BLaER1 (cell line): ENCODE results near the gene MAGEB17.
"Not testable (repeated sequence)": the region's sequence is repeated elsewhere in the genome, so short reads cannot be mapped to it uniquely, and the experiment has no call there.

Experiments used
- H3K27ac ChIP-seq: shearing (Covaris generic); formaldehyde crosslinking; 2 replicates; pipeline ENCODE4 v1.8.1; 2022
- H3K27me3 ChIP-seq: shearing (Covaris generic); formaldehyde crosslinking; 2 replicates; pipeline ENCODE4 v1.8.1; 2022
- H3K36me3 ChIP-seq: shearing (Covaris generic); formaldehyde crosslinking; 2 replicates; pipeline ENCODE4 v1.8.1; 2022
- H3K4me1 ChIP-seq: shearing (Covaris generic); formaldehyde crosslinking; 2 replicates; pipeline ENCODE4 v1.8.1; 2022
- H3K4me2 ChIP-seq: shearing (Covaris generic); formaldehyde crosslinking; 2 replicates; pipeline ENCODE4 v1.8.1; 2022
- H3K4me3 ChIP-seq: shearing (Covaris generic); formaldehyde crosslinking; 2 replicates; pipeline ENCODE4 v1.8.1; 2022
- H3K9ac ChIP-seq: shearing (Covaris generic); formaldehyde crosslinking; 2 replicates; pipeline ENCODE4 v1.8.1; 2022
- H3K9me3 ChIP-seq: shearing (Covaris generic); formaldehyde crosslinking; 2 replicates; pipeline ENCODE4 v1.8.1; 2022
- H4K20me1 ChIP-seq: shearing (Covaris generic); formaldehyde crosslinking; 2 replicates; pipeline ENCODE4 v1.8.1; 2022
- Cebpa-rat ChIP-seq: shearing (Covaris generic); IDR thresholded peaks from 2 replicates; pipeline ENCODE4 v1.8.1; 2022

The MAGEB17 gene

DNA sequence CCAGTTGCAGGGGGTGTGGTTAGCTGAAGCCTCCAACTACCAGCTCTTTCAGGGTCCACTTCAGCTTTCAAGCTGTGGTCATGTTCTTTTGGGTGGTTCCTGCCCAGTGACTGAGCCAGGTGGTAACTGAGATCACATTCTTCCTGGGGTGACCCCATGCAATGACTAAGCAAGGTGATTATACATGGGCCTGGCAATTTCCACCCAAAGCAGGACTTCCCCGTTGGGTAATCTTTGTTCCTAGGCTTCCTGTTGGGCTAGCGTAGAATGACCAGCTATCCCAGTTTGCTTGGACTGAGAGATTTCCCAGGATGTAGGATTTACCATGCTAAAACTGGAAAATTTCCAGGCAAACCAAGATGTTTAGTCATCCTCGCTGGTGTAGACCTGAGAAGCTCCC lies 18.4 kb upstream of the MAGEB17 start:
- H3K4me2 ChIP-seq: no peak overlapping the region
- H3K27me3 ChIP-seq: peaks cover 86% of the 10 kb centered on the region
- H3K9ac ChIP-seq: no peak overlapping the region
- no peaks in the 10 kb centered on the region for H3K36me3 ChIP-seq
- H3K9me3 ChIP-seq: peaks cover 4% of the 10 kb centered on the region; the same call in 1 of the 2 replicates
- TF ChIP-seq Cebpa-rat: no peak
- H3K27ac ChIP-seq: no peak overlapping the region
- H3K4me3 ChIP-seq: no peak overlapping the region
- H4K20me1 ChIP-seq: no peaks in the 10 kb centered on the region
- H3K4me1 ChIP-seq: no peaks in the 10 kb centered on the region

GRCh38 chrX:16155581-16156096 lies 11.6 kb upstream of the MAGEB17 start:
- Histone ChIP-seq H3K4me2 (no peak overlapping the region), H4K20me1 (no peaks in the 10 kb centered on the region; the same call in 1 of the 2 replicates), H3K9me3 (no peaks in the 10 kb centered on the region), H3K4me3 (no peak overlapping the region), H3K9ac (no peak overlapping the region), H3K36me3 (no peaks in the 10 kb centered on the region), H3K27me3 (peaks cover 95% of the 10 kb centered on the region), H3K4me1 (no peaks in the 10 kb centered on the region), H3K27ac (no peak overlapping the region)
- no peak for TF ChIP-seq Cebpa-rat

- Histone ChIP-seq H3K4me1 (no peaks in the 10 kb centered on the region), H3K9ac (no peak overlapping the region), H3K4me3 (no peak overlapping the region), H3K9me3 (no peaks in the 10 kb centered on the region), H3K36me3 (no peaks in the 10 kb centered on the region), H3K27me3 (peaks cover 95% of the 10 kb centered on the region), H4K20me1 (no peaks in the 10 kb centered on the region; the same call in 1 of the 2 replicates), H3K27ac (no peak overlapping the region), H3K4me2 (no peak overlapping the region)
- no peak for TF ChIP-seq Cebpa-rat
Measured at GRCh38 chrX:16156692-16157331, 10.5 kb upstream of the MAGEB17 start.

- Histone ChIP-seq H3K9me3 (no peaks in the 10 kb centered on the region), H4K20me1 (no peaks in the 10 kb centered on the region; the same call in 1 of the 2 replicates), H3K4me3 (no peak overlapping the region), H3K9ac (no peak overlapping the region), H3K27me3 (peaks cover 93% of the 10 kb centered on the region), H3K4me2 (no peak overlapping the region), H3K4me1 (no peaks in the 10 kb centered on the region), H3K27ac (no peak overlapping the region), H3K36me3 (no peaks in the 10 kb centered on the region)
- TF ChIP-seq Cebpa-rat: no peak
Measured at GRCh38 chrX:16160729-16161128, 6.6 kb upstream of the MAGEB17 start.

GRCh38 chrX:16161173-16161572 lies 6.1 kb upstream of the MAGEB17 start:
- H3K27me3 ChIP-seq: peaks cover 93% of the 10 kb centered on the region
- not testable (repeated sequence) for H3K4me2 ChIP-seq, H3K9me3 ChIP-seq, H3K27ac ChIP-seq, H4K20me1 ChIP-seq, H3K4me1 ChIP-seq, H3K9ac ChIP-seq, H3K4me3 ChIP-seq, H3K36me3 ChIP-seq

DNA sequence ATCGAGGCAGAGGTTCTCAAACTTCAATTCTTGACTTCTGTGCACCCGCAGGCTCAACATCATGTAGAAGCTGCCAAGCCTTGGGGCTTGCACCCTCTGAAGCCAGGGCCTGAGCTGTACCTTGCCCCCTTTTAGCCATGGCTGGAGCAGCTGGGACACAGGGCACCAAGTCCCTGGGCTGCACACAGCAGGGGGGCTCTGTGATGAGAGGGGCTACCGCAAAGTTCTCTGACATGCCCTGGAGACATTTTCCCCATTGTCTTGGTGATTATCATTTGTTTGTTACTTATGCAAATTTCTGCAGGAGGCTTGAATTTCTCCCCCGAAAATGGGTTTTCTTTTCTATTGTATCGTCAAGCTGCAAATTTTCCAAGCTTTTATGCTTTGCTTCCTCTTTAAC lies 4.9 kb upstream of the MAGEB17 start:
- Histone ChIP-seq H3K27ac (no peak overlapping the region), H3K36me3 (no peaks in the 10 kb centered on the region), H3K9ac (no peak overlapping the region), H3K9me3 (no peaks in the 10 kb centered on the region), H3K4me1 (no peaks in the 10 kb centered on the region), H4K20me1 (no peaks in the 10 kb centered on the region; the same call in 1 of the 2 replicates), H3K4me3 (no peak overlapping the region), H3K4me2 (no peak overlapping the region), H3K27me3 (peaks cover 93% of the 10 kb centered on the region)
- no peak for TF ChIP-seq Cebpa-rat

DNA sequence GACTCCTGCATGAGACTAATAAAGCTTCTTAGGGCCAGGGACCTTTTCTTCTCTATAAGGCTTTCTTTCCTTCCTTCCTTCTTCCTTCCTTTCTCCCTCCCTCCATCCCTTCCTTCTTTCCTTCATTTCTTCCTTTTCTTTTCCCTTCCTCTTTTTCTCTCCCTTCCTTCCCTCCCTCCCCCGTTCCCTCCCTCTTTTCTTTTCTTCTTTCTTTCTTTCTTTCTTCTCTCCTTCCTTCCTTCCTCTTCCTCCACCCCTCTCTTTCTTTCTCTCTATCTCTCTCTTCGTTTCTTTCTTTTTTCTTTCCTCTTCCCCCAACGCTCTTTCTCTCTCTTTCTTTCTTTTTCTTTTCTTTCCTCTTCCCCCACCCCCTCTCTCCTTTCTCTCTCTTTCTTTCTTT lies 2.5 kb upstream of the MAGEB17 start:
- TF ChIP-seq Cebpa-rat: no peak
- no peaks in the 10 kb centered on the region for H3K4me1 ChIP-seq
- no peak overlapping the region for H3K4me2 ChIP-seq
- H3K9me3 ChIP-seq: no peaks in the 10 kb centered on the region
- no peaks in the 10 kb centered on the region for H3K36me3 ChIP-seq
- H3K27ac ChIP-seq: no peak overlapping the region
- no peak overlapping the region for H3K9ac ChIP-seq
- H3K27me3 ChIP-seq: peaks cover 95% of the 10 kb centered on the region
- H3K4me3 ChIP-seq: no peak overlapping the region
- H4K20me1 ChIP-seq: no peaks in the 10 kb centered on the region; the same call in 1 of the 2 replicates

- H3K4me3 ChIP-seq: no peak overlapping the region
- H3K9me3 ChIP-seq: 0 out of 2 replicates have a peak, but pooled peaks cover 4% of the 10 kb centered on the region
- H3K4me1 ChIP-seq: no peaks in the 10 kb centered on the region
- H3K27me3 ChIP-seq: peaks cover 92% of the 10 kb centered on the region
- H4K20me1 ChIP-seq: no peaks in the 10 kb centered on the region; the same call in 1 of the 2 replicates
- no peak for TF ChIP-seq Cebpa-rat
- H3K36me3 ChIP-seq: no peaks in the 10 kb centered on the region
- no peak overlapping the region for H3K27ac ChIP-seq
- H3K4me2 ChIP-seq: no peak overlapping the region
- no peak overlapping the region for H3K9ac ChIP-seq
Measured at GRCh38 chrX:16171039-16171438, 3.8 kb downstream of the MAGEB17 start.

DNA sequence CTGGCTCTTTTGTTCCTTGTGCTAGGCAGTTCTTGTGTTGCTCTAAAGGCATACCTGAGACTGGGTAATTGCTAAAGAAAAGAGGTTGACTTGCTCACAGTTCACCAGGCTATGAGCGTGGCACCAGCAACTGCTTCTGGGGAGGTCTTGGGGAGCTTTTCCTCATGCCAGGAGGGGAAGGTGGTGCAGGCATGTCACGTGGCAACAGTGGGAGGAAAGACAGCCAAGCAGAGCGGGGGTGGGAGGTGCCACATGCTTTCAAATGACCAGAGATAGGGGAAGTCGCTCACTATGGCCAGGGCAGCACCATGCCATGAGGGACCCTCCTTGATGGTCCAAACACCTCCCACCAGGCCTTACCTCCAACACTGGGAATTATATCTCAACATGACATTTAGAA lies 4.7 kb downstream of the MAGEB17 start:
- Histone ChIP-seq H4K20me1 (no peaks in the 10 kb centered on the region; the same call in 1 of the 2 replicates), H3K4me1 (no peaks in the 10 kb centered on the region), H3K9me3 (0 out of 2 replicates have a peak, but pooled peaks cover 4% of the 10 kb centered on the region), H3K27me3 (peaks cover 91% of the 10 kb centered on the region), H3K27ac (no peak overlapping the region), H3K4me2 (no peak overlapping the region), H3K36me3 (no peaks in the 10 kb centered on the region), H3K9ac (no peak overlapping the region), H3K4me3 (no peak overlapping the region)
- TF ChIP-seq Cebpa-rat: no peak

DNA sequence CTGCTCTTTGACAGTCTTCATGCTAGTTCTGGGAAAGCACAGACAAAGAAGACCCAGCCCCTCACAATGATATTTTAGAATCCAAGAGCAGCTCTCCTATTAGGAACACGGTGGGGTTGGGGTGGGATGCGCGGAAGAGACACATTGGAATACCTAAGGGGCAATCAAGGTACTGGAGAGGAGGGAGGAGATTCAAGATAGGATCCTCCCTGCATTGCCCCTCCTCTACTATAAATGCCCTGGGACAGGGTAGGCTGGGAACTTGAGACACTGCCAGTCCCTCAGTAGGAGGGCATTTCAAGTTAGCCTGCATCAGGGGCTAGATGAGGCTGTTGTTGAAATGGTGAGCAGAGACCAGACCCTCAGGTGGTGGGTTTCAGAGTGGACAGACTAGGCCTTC lies 5.1 kb downstream of the MAGEB17 start:
- H3K27me3 ChIP-seq: peaks cover 91% of the 10 kb centered on the region

More for the DNA sequence above, 5.1 kb downstream of the MAGEB17 start:
- Histone ChIP-seq H3K4me2 (no peak overlapping the region), H3K9ac (no peak overlapping the region), H3K9me3 (0 out of 2 replicates have a peak, but pooled peaks cover 4% of the 10 kb centered on the region), H3K36me3 (no peaks in the 10 kb centered on the region), H3K4me1 (no peaks in the 10 kb centered on the region), H3K27ac (no peak overlapping the region), H3K4me3 (no peak overlapping the region), H4K20me1 (no peaks in the 10 kb centered on the region; the same call in 1 of the 2 replicates)
- TF ChIP-seq Cebpa-rat: no peak
